CD4-positive, CD25-positive, alpha-beta regulatory T cell (primary cell): ENCODE results near the gene MAST4. TPM values are rescaled to one million over a fixed set of nuclear protein-coding genes. Genes with fewer than 3 reads are reported as not detected.

Experiments
- ATAC-seq, 2 donors: fragments of 150-1000 bp; cut with Tn5 transposase; one replicate each; pipeline ENCODE4 v1.10.0; 2021; ENCODE audit warnings: low read depth in 2 of 2, moderate number of reproducible peaks in 2 of 2, moderate library complexity in 1 of 2
- DNase-seq, 3 donors: peaks; one replicate each; pipeline versions ENCODE4 v3.0.0 to v3.0.0-alpha.2; 2012 to 2022; ENCODE audit warnings: mixed read lengths in 1 of 3
- H3K27ac ChIP-seq: one replicate; pipeline ENCODE4 v1.7.0; 2013; ENCODE audit warnings: mild to moderate bottlenecking, low read length; ENCODE audit not compliant: insufficient read depth, poor library complexity, severe bottlenecking
- H3K27me3 ChIP-seq: one replicate; pipeline ENCODE4 v1.7.0; 2013; ENCODE audit warnings: low read length; ENCODE audit not compliant: control insufficient read depth, insufficient read depth
- H3K36me3 ChIP-seq: one replicate; pipeline ENCODE4 v1.7.0; 2013; ENCODE audit warnings: mild to moderate bottlenecking, low read length, moderate library complexity; ENCODE audit not compliant: control insufficient read depth, insufficient read depth
- H3K4me1 ChIP-seq: 2 replicates; pipeline ENCODE4 v1.7.0; 2013; ENCODE audit warnings: mild to moderate bottlenecking, low read length; ENCODE audit not compliant: insufficient read depth, control insufficient read depth, poor library complexity, severe bottlenecking
- H3K4me3 ChIP-seq: one replicate; pipeline ENCODE4 v1.7.0; 2013; ENCODE audit warnings: low read depth, mild to moderate bottlenecking, low read length, moderate library complexity
- H3K9me3 ChIP-seq, 2 experiments: 1 replicate in 1 of 2; 2 replicates in 1 of 2; pipeline ENCODE4 v1.7.0; 2013; ENCODE audit warnings: low read length in 2 of 2, mild to moderate bottlenecking in 1 of 2, moderate library complexity in 1 of 2; ENCODE audit not compliant: control insufficient read depth in 2 of 2
- H3K27ac Mint-ChIP-seq, 3 donors: one replicate each; pipeline ENCODE4 v1.8.0; 2020 to 2022; ENCODE audit warnings: mild to moderate bottlenecking in 3 of 3, mixed read lengths in 3 of 3, moderate library complexity in 2 of 3
- H3K27me3 Mint-ChIP-seq: one replicate; pipeline ENCODE4 v1.8.0; 2022; ENCODE audit warnings: mild to moderate bottlenecking, mixed read lengths
- H3K36me3 Mint-ChIP-seq: one replicate; pipeline ENCODE4 v1.8.0; 2020; ENCODE audit warnings: mixed read lengths
- H3K4me1 Mint-ChIP-seq, 4 donors: one replicate each; pipeline ENCODE4 v1.8.0; 2020 to 2022; ENCODE audit warnings: mixed read lengths in 4 of 4, mild to moderate bottlenecking in 1 of 4
- H3K4me3 Mint-ChIP-seq, 4 donors: one replicate each; pipeline ENCODE4 v1.8.0; 2020 to 2022; ENCODE audit warnings: mild to moderate bottlenecking in 4 of 4, mixed read lengths in 4 of 4, moderate library complexity in 3 of 4
- H3K9me3 Mint-ChIP-seq, 7 donors: one replicate each; pipeline ENCODE4 v1.8.0; 2020 to 2022; ENCODE audit warnings: mixed read lengths in 7 of 7, mild to moderate bottlenecking in 3 of 7, moderate library complexity in 2 of 7
- polyA plus RNA-seq, 4 donors: library from polyadenylated mRNA; unstranded; fragments of 300-500 nt; fragmentation: Illumina TruSeq; gene quantifications; one replicate each; pipeline ENCODE4 v1.2.3, GENCODE V29; 2021
- total RNA-seq: library from RNA; stranded (reverse); gene quantifications from one replicate; pipeline ENCODE4 v1.2.3, GENCODE V29; 2022

Gene MAST4
- total and polyA plus RNA-seq, 5 donors from 2014 or later, result 11.7 to 54.1 (median 12.7) TPM

GRCh38 chr5:66992547-66992946, 396.4 kb downstream of the MAST4 start:
- Histone ChIP-seq H3K27ac (no peak overlapping the region), H3K27me3 (no peaks in the 10 kb centered on the region), H3K9me3 (no peaks in the 10 kb centered on the region), H3K4me1 (no peaks in the 10 kb centered on the region), H3K4me3 (no peak overlapping the region), H3K36me3 (no peaks in the 10 kb centered on the region)
- Mint-ChIP-seq H3K4me3 (no peak overlapping the region), H3K27ac (no peak overlapping the region), H3K36me3 (no peaks in the 10 kb centered on the region), H3K9me3 (no peaks in the 10 kb centered on the region), H3K27me3 (no peaks in the 10 kb centered on the region), H3K4me1 (peaks cover 4 to 6% (median 4%) of the 10 kb centered on the region in 4 donors)
- ATAC-seq, result no peak
- no peak for DNase-seq

GRCh38 chr5:66993448-66993847, 397.3 kb downstream of the MAST4 start:
- H3K27me3 ChIP-seq, result no peaks in the 10 kb centered on the region
- ATAC-seq (no peak), DNase-seq (no peak)
- no peaks in the 10 kb centered on the region for H3K4me1 ChIP-seq
- H3K9me3 Mint-ChIP-seq, result no peaks in the 10 kb centered on the region
- no peaks in the 10 kb centered on the region for H3K27me3 Mint-ChIP-seq
- H3K4me1 Mint-ChIP-seq, result no peaks in the 10 kb centered on the region
- no peak overlapping the region for H3K27ac Mint-ChIP-seq
- H3K27ac ChIP-seq, result no peak overlapping the region
- no peaks in the 10 kb centered on the region for H3K9me3 ChIP-seq
- no peaks in the 10 kb centered on the region for H3K36me3 ChIP-seq
- H3K4me3 Mint-ChIP-seq, result no peak overlapping the region
- no peaks in the 10 kb centered on the region for H3K36me3 Mint-ChIP-seq
- no peak overlapping the region for H3K4me3 ChIP-seq

GRCh38 chr5:66993882-66994281, 397.7 kb downstream of the MAST4 start:
- Histone ChIP-seq H3K9me3 (no peaks in the 10 kb centered on the region), H3K4me3 (no peak overlapping the region), H3K27ac (no peak overlapping the region), H3K36me3 (no peaks in the 10 kb centered on the region), H3K4me1 (no peaks in the 10 kb centered on the region), H3K27me3 (no peaks in the 10 kb centered on the region)
- H3K27ac Mint-ChIP-seq, result no peak overlapping the region
- no peak for ATAC-seq
- H3K4me1 Mint-ChIP-seq, result no peaks in the 10 kb centered on the region
- DNase-seq, result no peak
- no peaks in the 10 kb centered on the region for H3K27me3 Mint-ChIP-seq
- no peaks in the 10 kb centered on the region for H3K36me3 Mint-ChIP-seq
- no peak overlapping the region for H3K4me3 Mint-ChIP-seq
- H3K9me3 Mint-ChIP-seq, result no peaks in the 10 kb centered on the region

- H3K9me3 ChIP-seq, result no peaks in the 10 kb centered on the region
- no peaks in the 10 kb centered on the region for H3K9me3 Mint-ChIP-seq
- no peak for ATAC-seq
These were observed 398.6 kb downstream of the MAST4 start for GRCh38 chr5:66994790-66995189.

GRCh38 chr5:67000794-67001475, 404.7 kb downstream of the MAST4 start:
- Mint-ChIP-seq H3K27me3 (no peaks in the 10 kb centered on the region), H3K27ac (no peak overlapping the region), H3K4me3 (no peak overlapping the region), H3K36me3 (no peaks in the 10 kb centered on the region), H3K9me3 (no peaks in the 10 kb centered on the region), H3K4me1 (peaks cover 10 to 25% (median 20%) of the 10 kb centered on the region in 4 donors)
- Histone ChIP-seq H3K4me3 (no peak overlapping the region), H3K9me3 (no peaks in the 10 kb centered on the region), H3K27me3 (no peaks in the 10 kb centered on the region), H3K27ac (no peak overlapping the region), H3K36me3 (no peaks in the 10 kb centered on the region), H3K4me1 (peaks cover 19% of the 10 kb centered on the region)
- DNase-seq (no peak), ATAC-seq (no peak)

More at GRCh38 chr5:66994790-66995189, 398.6 kb downstream of the MAST4 start:
- no peaks in the 10 kb centered on the region for H3K36me3 Mint-ChIP-seq
- DNase-seq, result no peak
- H3K27me3 ChIP-seq, result no peaks in the 10 kb centered on the region
- no peaks in the 10 kb centered on the region for H3K36me3 ChIP-seq
- H3K27ac Mint-ChIP-seq, result no peak overlapping the region
- no peaks in the 10 kb centered on the region for H3K4me1 ChIP-seq
- H3K27ac ChIP-seq, result no peak overlapping the region
- H3K4me3 ChIP-seq, result no peak overlapping the region
- no peaks in the 10 kb centered on the region for H3K27me3 Mint-ChIP-seq
- no peak overlapping the region for H3K4me3 Mint-ChIP-seq
- H3K4me1 Mint-ChIP-seq, result no peaks in the 10 kb centered on the region

GRCh38 chr5:67002832-67003684, 406.9 kb downstream of the MAST4 start:
- no peaks in the 10 kb centered on the region for H3K36me3 Mint-ChIP-seq
- H3K27me3 Mint-ChIP-seq, result no peaks in the 10 kb centered on the region
- peak overlapping the region; percentile 88 to 97 (median 93) for H3K4me3 Mint-ChIP-seq
- DNase-seq, result no peak
- peak overlapping the region; percentile 9 to 96 (median 79) for H3K27ac Mint-ChIP-seq
- Histone ChIP-seq H3K27ac (peak overlapping the region; percentile 83), H3K4me1 (peaks cover 39% of the 10 kb centered on the region), H3K27me3 (no peaks in the 10 kb centered on the region), H3K9me3 (no peaks in the 10 kb centered on the region), H3K36me3 (no peaks in the 10 kb centered on the region), H3K4me3 (peak overlapping the region; percentile 76)
- peaks cover 26 to 47% (median 40%) of the 10 kb centered on the region in 4 donors for H3K4me1 Mint-ChIP-seq
- no peaks in the 10 kb centered on the region for H3K9me3 Mint-ChIP-seq
- no peak for ATAC-seq

GRCh38 chr5:67003685-67003934, 407.4 kb downstream of the MAST4 start:
- H3K9me3 Mint-ChIP-seq, result no peaks in the 10 kb centered on the region
- Histone ChIP-seq H3K36me3 (no peaks in the 10 kb centered on the region), H3K9me3 (no peaks in the 10 kb centered on the region), H3K27ac (peak overlapping the region; percentile 83), H3K4me1 (peaks cover 39% of the 10 kb centered on the region), H3K27me3 (no peaks in the 10 kb centered on the region), H3K4me3 (peak overlapping the region; percentile 76)
- no peak for DNase-seq
- H3K27ac Mint-ChIP-seq, result peak overlapping the region; percentile 79 to 96 (median 87)
- H3K36me3 Mint-ChIP-seq, result no peaks in the 10 kb centered on the region
- no peak for ATAC-seq
- H3K27me3 Mint-ChIP-seq, result no peaks in the 10 kb centered on the region
- H3K4me1 Mint-ChIP-seq, result peaks cover 30 to 52% (median 44%) of the 10 kb centered on the region in 4 donors
- H3K4me3 Mint-ChIP-seq, result peak overlapping the region; percentile 88 to 97 (median 93)
